Adipocyte (in vitro differentiated cells): ENCODE results near the gene TIAM1.

Experiments
- DNase-seq: peaks from one replicate; pipeline ENCODE4 v3.0.0-alpha.2; 2015; ENCODE audit warnings: low read depth
- H3K27me3 ChIP-seq: replicated peaks from 2 replicates; pipeline ENCODE4 v1.7.0; 2013; ENCODE audit warnings: mild to moderate bottlenecking, low read length, moderate library complexity; ENCODE audit not compliant: control insufficient read depth, insufficient read depth
- H3K36me3 ChIP-seq: 2 replicates; pipeline ENCODE4 v1.7.0; 2013; ENCODE audit warnings: low read length, mild to moderate bottlenecking, moderate library complexity; ENCODE audit not compliant: control insufficient read depth, insufficient read depth, severe bottlenecking
- H3K4me1 ChIP-seq: 2 replicates; pipeline ENCODE4 v1.7.0; 2013; ENCODE audit warnings: mild to moderate bottlenecking, low read length, moderate library complexity; ENCODE audit not compliant: control insufficient read depth, insufficient read depth
- H3K4me3 ChIP-seq: 2 replicates; pipeline ENCODE4 v1.7.0; 2013; ENCODE audit warnings: mild to moderate bottlenecking, low read length, moderate library complexity
- H3K9ac ChIP-seq: 2 replicates; pipeline ENCODE4 v1.7.0; 2013; ENCODE audit warnings: mild to moderate bottlenecking, low read length, moderate library complexity
- H3K9me3 ChIP-seq: 2 replicates; pipeline ENCODE4 v1.7.0; 2013; ENCODE audit warnings: mild to moderate bottlenecking, low read length, moderate library complexity; ENCODE audit not compliant: control insufficient read depth

Gene TIAM1

GRCh38 chr21:31115249-31115648 is 228.8 kb downstream of the TIAM1 start:
- Histone ChIP-seq H3K36me3 (no peaks in the 10 kb centered on the region), H3K27me3 (no peaks in the 10 kb centered on the region), H3K4me3 (no peak overlapping the region), H3K9ac (no peak overlapping the region), H3K4me1 (peaks cover 11% of the 10 kb centered on the region), H3K9me3 (no peaks in the 10 kb centered on the region)
- no peak for DNase-seq

GRCh38 chr21:31111093-31111492 is 233.0 kb downstream of the TIAM1 start:
- no peaks in the 10 kb centered on the region for H3K27me3 ChIP-seq
- H3K4me1 ChIP-seq, result no peaks in the 10 kb centered on the region
- no peaks in the 10 kb centered on the region for H3K36me3 ChIP-seq
- no peak overlapping the region for H3K4me3 ChIP-seq
- H3K9ac ChIP-seq, result no peak overlapping the region
- no peak for DNase-seq
- H3K9me3 ChIP-seq, result no peaks in the 10 kb centered on the region

DNA sequence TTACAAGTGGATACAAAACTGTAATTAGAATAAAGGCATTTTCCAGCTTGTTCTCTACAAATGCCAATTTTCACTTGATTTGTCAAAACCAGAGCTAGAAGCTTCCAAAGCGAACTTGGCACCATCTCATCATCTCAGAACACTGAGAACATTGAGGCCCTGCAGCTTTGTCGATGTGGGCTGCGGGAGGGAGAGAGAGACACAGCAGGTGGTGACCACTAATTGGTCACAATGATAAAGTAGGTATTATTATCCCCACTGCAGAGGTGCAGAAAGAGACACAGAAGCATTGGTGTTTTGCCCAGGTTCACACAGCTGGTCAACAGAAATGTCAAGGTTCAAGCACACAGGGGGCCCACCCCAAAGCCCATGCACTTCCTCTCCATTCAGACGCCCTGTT is 233.6 kb downstream of the TIAM1 start:
- Histone ChIP-seq H3K9me3 (no peaks in the 10 kb centered on the region), H3K9ac (no peak overlapping the region), H3K4me3 (no peak overlapping the region), H3K27me3 (no peaks in the 10 kb centered on the region), H3K36me3 (no peaks in the 10 kb centered on the region), H3K4me1 (no peaks in the 10 kb centered on the region)
- DNase-seq, result no peak

DNA sequence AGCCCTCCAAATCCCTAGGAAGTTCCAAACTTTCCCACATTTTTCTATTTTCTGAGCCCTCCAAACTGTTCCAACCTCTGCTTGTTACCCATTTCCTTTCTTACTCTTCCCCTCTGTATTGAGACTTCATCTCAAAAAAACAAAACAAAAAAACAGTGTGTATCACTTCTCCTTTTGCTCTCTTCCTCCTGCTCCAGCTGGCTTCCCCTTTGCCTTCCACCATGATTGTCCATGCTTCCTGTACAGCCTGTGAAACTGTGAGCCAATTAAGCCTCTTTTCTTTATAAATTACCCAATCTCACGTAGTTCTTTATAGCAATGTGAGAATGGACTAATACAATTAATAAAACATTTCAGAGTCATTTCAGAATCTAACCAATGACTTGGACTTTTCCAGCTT is 236.2 kb downstream of the TIAM1 start:
- H3K27me3 ChIP-seq, result no peaks in the 10 kb centered on the region
- H3K9ac ChIP-seq, result no peak overlapping the region
- DNase-seq, result no peak

GRCh38 chr21:31107176-31107785 is 236.8 kb downstream of the TIAM1 start:
- no peaks in the 10 kb centered on the region for H3K27me3 ChIP-seq
- H3K9ac ChIP-seq, result no peak overlapping the region
- DNase-seq, result peak; percentile 3
- H3K4me3 ChIP-seq, result no peak overlapping the region
- H3K4me1 ChIP-seq, result no peaks in the 10 kb centered on the region
- no peaks in the 10 kb centered on the region for H3K9me3 ChIP-seq
- H3K36me3 ChIP-seq, result no peaks in the 10 kb centered on the region

More for the DNA sequence above, 236.2 kb downstream of the TIAM1 start:
- Histone ChIP-seq H3K4me1 (no peaks in the 10 kb centered on the region), H3K4me3 (no peak overlapping the region), H3K9me3 (no peaks in the 10 kb centered on the region), H3K36me3 (no peaks in the 10 kb centered on the region)

- Histone ChIP-seq H3K4me1 (no peaks in the 10 kb centered on the region), H3K4me3 (no peak overlapping the region), H3K27me3 (peaks cover 7% of the 10 kb centered on the region), H3K9me3 (no peaks in the 10 kb centered on the region), H3K36me3 (no peaks in the 10 kb centered on the region), H3K9ac (no peak overlapping the region)
- no peak for DNase-seq
Measured at GRCh38 chr21:31103571-31104265, 240.3 kb downstream of the TIAM1 start.

DNA sequence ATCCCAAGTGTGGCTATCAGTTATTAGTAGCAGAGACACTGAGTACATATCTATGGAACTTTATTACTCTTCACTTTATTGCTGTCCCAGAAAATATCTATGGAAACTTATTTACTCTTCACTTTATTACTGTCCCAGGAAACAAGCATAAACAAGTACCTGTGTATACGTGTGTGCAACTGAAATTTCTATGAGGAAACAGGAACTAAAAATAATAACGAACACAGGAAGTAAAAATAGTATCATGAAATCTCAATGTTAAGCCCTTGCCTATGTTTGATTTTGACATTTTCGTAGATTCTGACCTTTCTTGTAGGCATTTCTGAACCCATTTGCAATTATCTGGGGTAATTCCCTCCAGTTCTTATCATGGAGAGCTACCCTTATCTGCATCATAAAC is 240.9 kb downstream of the TIAM1 start:
- Histone ChIP-seq H3K9ac (no peak overlapping the region), H3K36me3 (no peaks in the 10 kb centered on the region), H3K4me3 (no peak overlapping the region), H3K27me3 (peaks cover 7% of the 10 kb centered on the region), H3K4me1 (no peaks in the 10 kb centered on the region), H3K9me3 (no peaks in the 10 kb centered on the region)
- DNase-seq, result no peak

DNA sequence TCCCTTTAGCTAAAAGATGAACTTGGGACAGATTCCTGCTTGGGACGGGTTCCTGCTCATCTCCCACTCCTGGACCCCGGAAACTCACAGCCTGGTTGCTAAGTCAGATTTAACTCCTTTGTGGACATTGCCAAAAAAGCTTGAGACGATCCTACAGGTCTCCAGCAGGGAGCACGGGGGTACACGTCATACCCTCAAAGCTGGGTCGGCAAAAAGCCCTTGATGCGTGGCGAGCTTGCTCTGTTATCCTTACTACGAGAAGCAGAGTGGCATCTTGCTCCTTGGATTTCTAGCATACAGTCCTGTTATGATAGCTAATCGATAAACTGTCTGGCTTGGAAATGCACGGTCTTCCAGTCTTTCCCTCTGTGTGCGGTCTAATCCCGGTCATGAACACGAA is 244.9 kb downstream of the TIAM1 start:
- no peak for DNase-seq
- Histone ChIP-seq H3K4me1 (no peaks in the 10 kb centered on the region), H3K9me3 (no peaks in the 10 kb centered on the region), H3K36me3 (no peaks in the 10 kb centered on the region), H3K4me3 (no peak overlapping the region), H3K9ac (no peak overlapping the region), H3K27me3 (peaks cover 12% of the 10 kb centered on the region)

- Histone ChIP-seq H3K9ac (no peak overlapping the region), H3K36me3 (no peaks in the 10 kb centered on the region), H3K4me1 (no peaks in the 10 kb centered on the region), H3K27me3 (peaks cover 12% of the 10 kb centered on the region), H3K4me3 (no peak overlapping the region), H3K9me3 (no peaks in the 10 kb centered on the region)
- peak; percentile 84 for DNase-seq
Measured at GRCh38 chr21:31098576-31099005, 245.5 kb downstream of the TIAM1 start.

DNA sequence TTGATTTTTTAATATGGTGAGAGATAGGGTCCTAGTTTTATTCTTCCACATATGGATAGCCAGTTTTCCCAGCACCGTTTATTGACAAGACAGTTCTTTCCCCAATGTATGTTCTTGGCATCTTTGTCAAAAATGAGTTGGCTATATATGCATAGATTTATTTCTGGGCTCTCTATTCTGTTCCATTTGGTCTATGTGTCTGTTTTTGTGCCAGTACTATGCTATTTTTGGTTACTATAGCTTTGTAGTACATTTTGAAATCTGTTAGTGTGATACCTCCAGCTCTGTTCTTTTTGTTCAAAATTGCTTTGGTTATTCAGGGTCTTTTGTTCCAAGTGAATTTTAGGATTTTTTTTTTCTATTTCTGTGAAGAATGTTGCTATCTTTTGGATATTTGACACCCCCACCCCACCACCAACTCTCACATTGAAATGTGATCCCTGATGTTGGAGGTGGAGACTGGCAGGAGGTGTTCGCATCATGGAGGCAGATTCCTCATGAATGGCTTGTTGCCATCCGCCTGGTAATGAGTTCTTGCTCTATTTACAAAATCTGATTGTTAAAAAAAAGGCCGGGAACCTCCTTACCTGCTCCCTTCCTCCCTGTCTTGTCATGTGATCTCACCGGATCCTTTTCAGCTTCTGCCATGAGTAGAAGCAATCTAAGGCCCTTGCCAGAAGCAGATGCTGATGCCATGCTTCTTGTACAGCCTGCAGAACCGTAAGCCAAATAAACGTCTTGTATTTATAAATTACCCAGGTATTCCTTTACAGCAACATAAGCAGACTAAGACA is 251.0 kb downstream of the TIAM1 start:
- H3K9me3 ChIP-seq, result no peaks in the 10 kb centered on the region
- H3K4me1 ChIP-seq, result no peaks in the 10 kb centered on the region
- H3K27me3 ChIP-seq, result peaks cover 11% of the 10 kb centered on the region
- H3K9ac ChIP-seq, result no peak overlapping the region
- H3K36me3 ChIP-seq, result no peaks in the 10 kb centered on the region
- DNase-seq, result no peak
- no peak overlapping the region for H3K4me3 ChIP-seq

DNA sequence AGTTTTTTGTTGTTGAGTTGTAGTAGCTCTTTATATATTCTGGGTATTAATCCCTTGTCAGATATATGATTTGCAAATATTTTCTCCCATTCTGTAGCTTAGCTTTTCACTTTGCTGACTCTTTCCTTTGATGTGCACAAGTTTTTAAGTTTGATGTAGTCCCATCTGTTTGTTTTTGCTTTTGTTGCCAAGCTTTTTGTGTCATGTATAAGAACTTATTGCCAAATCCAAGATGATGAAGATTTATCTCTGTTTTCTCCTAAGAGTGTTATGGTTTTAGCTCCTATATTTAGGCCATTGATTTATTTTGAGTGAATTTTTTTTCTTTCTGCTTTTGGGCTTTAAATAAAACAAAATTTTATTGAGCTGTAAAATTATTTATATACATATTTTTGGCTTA is 253.7 kb downstream of the TIAM1 start:
- Histone ChIP-seq H3K9ac (no peak overlapping the region), H3K36me3 (no peaks in the 10 kb centered on the region), H3K9me3 (no peaks in the 10 kb centered on the region), H3K4me1 (no peaks in the 10 kb centered on the region), H3K4me3 (no peak overlapping the region), H3K27me3 (peaks cover 12% of the 10 kb centered on the region)
- no peak for DNase-seq
